MG63 (cell line): ENCODE results near the gene PRKCZ. TPM values are rescaled to one million over a fixed set of nuclear protein-coding genes. Genes with fewer than 3 reads are reported as not detected.
"Not testable (repeated sequence)": the region's sequence is repeated elsewhere in the genome, so short reads cannot be mapped to it uniquely, and the experiment has no call there.

ENCODE experiments used
- DNase-seq: peaks from one replicate; pipeline ENCODE4 v3.0.0-alpha.2; 2020
- H3K27me3 ChIP-seq: fragments of 250-450 bp; sonication (Bioruptor Pico); 2 replicates; pipeline ENCODE4 v1.5.1; 2020; ENCODE audit warnings: mild to moderate bottlenecking, moderate library complexity
- H3K36me3 ChIP-seq: fragments of 250-450 bp; sonication (Bioruptor Pico); 2 replicates; pipeline ENCODE4 v1.5.1; 2020; ENCODE audit warnings: mild to moderate bottlenecking, moderate library complexity
- H3K4me3 ChIP-seq: fragments of 250-450 bp; sonication (Bioruptor Pico); 2 replicates; pipeline ENCODE4 v1.5.1; 2020; ENCODE audit warnings: mild to moderate bottlenecking, moderate library complexity
- H3K9me3 ChIP-seq: fragments of 250-450 bp; sonication (Bioruptor Pico); 2 replicates; pipeline ENCODE4 v1.5.1; 2020; ENCODE audit warnings: mild to moderate bottlenecking, moderate library complexity
- total RNA-seq: library from RNA; depleted of rRNA; stranded (reverse); fragments of >200 nt; shearing (Covaris generic); gene quantifications from 2 replicates; pipeline ENCODE4 v1.2.3, GENCODE V29; 2014; ENCODE audit warnings: low replicate concordance

PRKCZ gene
- total RNA-seq, 1 experiment from 2014 or later: 5.3 TPM

GRCh38 chr1:2136386-2137235 is 86.4 kb downstream of the PRKCZ start:
- H3K9me3 ChIP-seq: no peaks in the 10 kb centered on the region
- H3K4me3 ChIP-seq: no peak overlapping the region
- no peaks in the 10 kb centered on the region for H3K27me3 ChIP-seq
- H3K36me3 ChIP-seq: no peaks in the 10 kb centered on the region
- no peak for DNase-seq

- Histone ChIP-seq H3K9me3 (no peaks in the 10 kb centered on the region), H3K36me3 (no peaks in the 10 kb centered on the region), H3K4me3 (no peak overlapping the region), H3K27me3 (no peaks in the 10 kb centered on the region)
- DNase-seq: no peak
Measured at GRCh38 chr1:2137257-2138121, 87.3 kb downstream of the PRKCZ start.

- not testable (repeated sequence) for H3K9me3 ChIP-seq, H3K27me3 ChIP-seq, H3K4me3 ChIP-seq, DNase-seq, H3K36me3 ChIP-seq
Measured at GRCh38 chr1:2139156-2139555, 88.9 kb downstream of the PRKCZ start.

- Histone ChIP-seq H3K27me3 (no peaks in the 10 kb centered on the region), H3K36me3 (no peaks in the 10 kb centered on the region), H3K4me3 (no peak overlapping the region), H3K9me3 (no peaks in the 10 kb centered on the region)
- DNase-seq: no peak
Measured at GRCh38 chr1:2141025-2141424, 90.8 kb downstream of the PRKCZ start.

GRCh38 chr1:2143814-2144500 is 93.7 kb downstream of the PRKCZ start:
- no peak for DNase-seq
- Histone ChIP-seq H3K9me3 (no peaks in the 10 kb centered on the region), H3K27me3 (no peaks in the 10 kb centered on the region), H3K36me3 (no peaks in the 10 kb centered on the region), H3K4me3 (no peak overlapping the region)

- no peak for DNase-seq
- Histone ChIP-seq H3K9me3 (no peaks in the 10 kb centered on the region), H3K4me3 (no peak overlapping the region), H3K27me3 (no peaks in the 10 kb centered on the region), H3K36me3 (no peaks in the 10 kb centered on the region)
Measured at GRCh38 chr1:2144501-2145090, 94.4 kb downstream of the PRKCZ start.

- no peaks in the 10 kb centered on the region for H3K27me3 ChIP-seq
- H3K36me3 ChIP-seq: no peaks in the 10 kb centered on the region
- H3K4me3 ChIP-seq: no peak overlapping the region
- no peak for DNase-seq
- no peaks in the 10 kb centered on the region for H3K9me3 ChIP-seq
Measured at GRCh38 chr1:2145946-2146835, 96.0 kb downstream of the PRKCZ start.

- H3K4me3 ChIP-seq: no peak overlapping the region
- DNase-seq: no peak
- no peaks in the 10 kb centered on the region for H3K27me3 ChIP-seq
- H3K36me3 ChIP-seq: no peaks in the 10 kb centered on the region
- H3K9me3 ChIP-seq: no peaks in the 10 kb centered on the region
Measured at GRCh38 chr1:2146836-2147517, 96.8 kb downstream of the PRKCZ start.

GRCh38 chr1:2147869-2148268 is 97.7 kb downstream of the PRKCZ start:
- H3K36me3 ChIP-seq, H3K27me3 ChIP-seq, H3K9me3 ChIP-seq, H3K4me3 ChIP-seq, DNase-seq: not testable (repeated sequence)

GRCh38 chr1:2148691-2149090 is 98.5 kb downstream of the PRKCZ start:
- no peak for DNase-seq
- H3K36me3 ChIP-seq: no peaks in the 10 kb centered on the region
- no peaks in the 10 kb centered on the region for H3K9me3 ChIP-seq
- H3K4me3 ChIP-seq: no peak overlapping the region
- H3K27me3 ChIP-seq: no peaks in the 10 kb centered on the region

- no peak for DNase-seq
- Histone ChIP-seq H3K9me3 (no peaks in the 10 kb centered on the region), H3K27me3 (no peaks in the 10 kb centered on the region), H3K36me3 (no peaks in the 10 kb centered on the region), H3K4me3 (no peak overlapping the region)
Measured at GRCh38 chr1:2150801-2151200, 100.6 kb downstream of the PRKCZ start.

- Histone ChIP-seq H3K27me3 (no peaks in the 10 kb centered on the region), H3K9me3 (no peaks in the 10 kb centered on the region), H3K36me3 (no peaks in the 10 kb centered on the region), H3K4me3 (no peak overlapping the region)
- no peak for DNase-seq
Measured at GRCh38 chr1:2151252-2151651, 101.0 kb downstream of the PRKCZ start.

- DNase-seq: no peak
- no peak overlapping the region for H3K4me3 ChIP-seq
- H3K27me3 ChIP-seq: no peaks in the 10 kb centered on the region
- H3K9me3 ChIP-seq: no peaks in the 10 kb centered on the region
- H3K36me3 ChIP-seq: no peaks in the 10 kb centered on the region
Measured at GRCh38 chr1:2151911-2152310, 101.7 kb downstream of the PRKCZ start.

- H3K4me3 ChIP-seq: no peak overlapping the region
- no peaks in the 10 kb centered on the region for H3K27me3 ChIP-seq
- no peaks in the 10 kb centered on the region for H3K36me3 ChIP-seq
- H3K9me3 ChIP-seq: no peaks in the 10 kb centered on the region
- no peak for DNase-seq
Measured at GRCh38 chr1:2152954-2153353, 102.7 kb downstream of the PRKCZ start.

- H3K9me3 ChIP-seq: no peaks in the 10 kb centered on the region
- no peaks in the 10 kb centered on the region for H3K36me3 ChIP-seq
- H3K4me3 ChIP-seq: no peak overlapping the region
- DNase-seq: no peak
- no peaks in the 10 kb centered on the region for H3K27me3 ChIP-seq
Measured at GRCh38 chr1:2154022-2154421, 103.8 kb downstream of the PRKCZ start.
